ENCODE measurements around the gene VWDE. TPM values are rescaled to one million over a fixed set of nuclear protein-coding genes. Genes with fewer than 3 reads are reported as not detected.

VWDE gene
- total RNA-seq, 1 experiment from 2014 or later = 3.1 TPM

DNA sequence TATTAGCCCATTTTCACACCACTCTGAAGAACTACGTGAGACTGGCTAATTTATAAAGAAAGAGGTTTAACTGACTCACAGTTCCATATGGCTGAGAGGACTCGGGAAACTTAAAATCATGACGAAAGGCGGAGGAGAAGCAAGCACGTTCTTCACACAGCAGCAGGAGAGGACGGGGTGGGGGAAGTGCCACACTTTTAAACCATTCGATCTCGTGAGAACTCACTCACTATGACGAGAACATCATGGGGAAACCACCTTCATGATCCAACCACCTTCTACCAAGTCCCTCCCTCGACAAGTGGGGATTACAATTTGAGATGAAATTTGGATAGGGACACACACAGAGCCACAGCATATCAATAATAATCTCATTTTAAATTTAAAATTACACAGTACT is 80.2 kb downstream of the VWDE start:
- Mint-ChIP-seq H3K36me3 (ENCODE audit: insufficient read depth, unreplicated experiment) (no peaks in the 10 kb centered on the region), H3K27ac (ENCODE audit: low read depth, unreplicated experiment) (no peak overlapping the region), H3K27me3 (ENCODE audit: insufficient read depth, unreplicated experiment) (no peaks in the 10 kb centered on the region), H3K4me3 (ENCODE audit: unreplicated experiment) (no peak overlapping the region), H3K9me3 (ENCODE audit: unreplicated experiment) (no peaks in the 10 kb centered on the region), H3K4me1 (ENCODE audit: insufficient read depth, unreplicated experiment) (no peaks in the 10 kb centered on the region)
- intact Hi-C loops (cut with micrococcal nuclease) = loop anchor here (2.0 to 10.0 kb wide), 3 partner anchors 113 to 951 kb away; partner anchors contain the start of gene TMEM106B
- DNase-seq (ENCODE audit: unreplicated experiment) = no peak
- CTCF ChIA-PET = interaction anchor here (0.5 to 2.5 kb wide), 13 partner anchors 14 to 1543 kb away, joined by 3 to 12 read pairs (median 3); partner anchors contain the start of gene TMEM106B
- POLR2A ChIA-PET = interaction anchor here (1.4 kb wide), 1 partner anchor 113 kb away, joined by 4 read pairs; the partner anchor contains the start of gene TMEM106B
- TF ChIP-seq, protein P1, sequence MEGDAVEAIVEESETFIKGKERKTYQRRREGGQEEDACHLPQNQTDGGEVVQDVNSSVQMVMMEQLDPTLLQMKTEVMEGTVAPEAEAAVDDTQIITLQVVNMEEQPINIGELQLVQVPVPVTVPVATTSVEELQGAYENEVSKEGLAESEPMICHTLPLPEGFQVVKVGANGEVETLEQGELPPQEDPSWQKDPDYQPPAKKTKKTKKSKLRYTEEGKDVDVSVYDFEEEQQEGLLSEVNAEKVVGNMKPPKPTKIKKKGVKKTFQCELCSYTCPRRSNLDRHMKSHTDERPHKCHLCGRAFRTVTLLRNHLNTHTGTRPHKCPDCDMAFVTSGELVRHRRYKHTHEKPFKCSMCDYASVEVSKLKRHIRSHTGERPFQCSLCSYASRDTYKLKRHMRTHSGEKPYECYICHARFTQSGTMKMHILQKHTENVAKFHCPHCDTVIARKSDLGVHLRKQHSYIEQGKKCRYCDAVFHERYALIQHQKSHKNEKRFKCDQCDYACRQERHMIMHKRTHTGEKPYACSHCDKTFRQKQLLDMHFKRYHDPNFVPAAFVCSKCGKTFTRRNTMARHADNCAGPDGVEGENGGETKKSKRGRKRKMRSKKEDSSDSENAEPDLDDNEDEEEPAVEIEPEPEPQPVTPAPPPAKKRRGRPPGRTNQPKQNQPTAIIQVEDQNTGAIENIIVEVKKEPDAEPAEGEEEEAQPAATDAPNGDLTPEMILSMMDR (IDR thresholded peaks at IDR 0.05; ENCODE audit: unreplicated experiment) = no peak
- no TSS peak for BruUV-seq (replicated peaks)

GRCh38 chr7:12322903-12323300 is 80.8 kb downstream of the VWDE start:
- POLR2A ChIA-PET = interaction anchor here (0.6 to 1.4 kb wide), 2 partner anchors 13 to 112 kb away, joined by 3 to 4 read pairs; partner anchors contain the start of gene TMEM106B
- no peaks in the 10 kb centered on the region for H3K4me1 Mint-ChIP-seq (ENCODE audit: insufficient read depth, unreplicated experiment)
- H3K4me3 Mint-ChIP-seq (ENCODE audit: unreplicated experiment) = no peak overlapping the region
- no peaks in the 10 kb centered on the region for H3K36me3 Mint-ChIP-seq (ENCODE audit: insufficient read depth, unreplicated experiment)
- H3K27ac Mint-ChIP-seq (ENCODE audit: low read depth, unreplicated experiment) = no peak overlapping the region
- CTCF ChIA-PET = interaction anchor here (0.5 to 2.5 kb wide), 17 partner anchors 15 to 1542 kb away, joined by 3 to 12 read pairs (median 3); partner anchors contain the start of gene TMEM106B
- peak; percentile 11 for DNase-seq (ENCODE audit: unreplicated experiment)
- H3K27me3 Mint-ChIP-seq (ENCODE audit: insufficient read depth, unreplicated experiment) = no peaks in the 10 kb centered on the region
- TF ChIP-seq, protein P1 (IDR thresholded peaks at IDR 0.05; ENCODE audit: unreplicated experiment) = no peak
- BruUV-seq (replicated peaks) = no TSS peak
- H3K9me3 Mint-ChIP-seq (ENCODE audit: unreplicated experiment) = no peaks in the 10 kb centered on the region
- intact Hi-C loops (cut with micrococcal nuclease) = loop anchor here (1.0 to 10.0 kb wide), 6 partner anchors 112 to 951 kb away; partner anchors contain the start of gene TMEM106B

DNA sequence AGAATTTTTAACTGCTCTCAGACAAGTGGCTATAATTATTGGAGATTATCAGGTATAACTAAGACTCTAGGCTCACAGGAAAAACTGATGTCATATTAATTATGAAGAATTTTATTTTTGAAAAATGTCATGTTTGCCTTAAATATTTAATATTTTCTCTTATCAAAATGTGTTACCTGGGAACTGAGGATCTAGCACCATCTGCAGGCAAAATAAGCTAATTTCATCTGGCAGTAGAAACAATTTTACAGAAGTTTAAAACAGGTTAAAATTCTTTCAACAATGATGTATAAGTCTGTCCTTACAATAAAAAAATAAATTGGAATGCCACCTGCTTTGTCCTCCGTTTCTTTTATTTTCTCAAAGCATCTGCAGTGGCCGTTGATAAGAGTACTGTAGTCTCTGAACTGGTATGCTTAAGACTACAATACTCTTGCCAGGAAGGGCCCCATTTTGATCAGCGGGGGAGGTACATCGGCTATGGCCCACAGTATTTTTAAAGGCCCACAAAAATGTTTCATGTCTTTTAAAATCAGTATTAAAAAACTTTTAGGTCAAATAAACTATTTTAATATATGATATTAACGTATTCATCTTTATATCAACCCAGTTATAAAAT is 81.3 kb downstream of the VWDE start:
- Mint-ChIP-seq H3K27me3 (ENCODE audit: insufficient read depth, unreplicated experiment) (no peaks in the 10 kb centered on the region), H3K9me3 (ENCODE audit: unreplicated experiment) (no peaks in the 10 kb centered on the region), H3K36me3 (ENCODE audit: insufficient read depth, unreplicated experiment) (no peaks in the 10 kb centered on the region), H3K4me1 (ENCODE audit: insufficient read depth, unreplicated experiment) (no peaks in the 10 kb centered on the region), H3K4me3 (ENCODE audit: unreplicated experiment) (no peak overlapping the region), H3K27ac (ENCODE audit: low read depth, unreplicated experiment) (no peak overlapping the region)
- BruUV-seq (replicated peaks) = no TSS peak
- DNase-seq (ENCODE audit: unreplicated experiment) = peak; percentile 38
- POLR2A ChIA-PET = interaction anchor here (0.6 to 1.4 kb wide), 2 partner anchors 12 to 112 kb away, joined by 3 to 4 read pairs; partner anchors contain the start of gene TMEM106B
- CTCF ChIA-PET = interaction anchor here (0.5 to 2.5 kb wide), 15 partner anchors 15 to 1542 kb away, joined by 3 to 12 read pairs (median 3); partner anchors contain the start of gene TMEM106B
- TF ChIP-seq, protein P1 (IDR thresholded peaks at IDR 0.05; ENCODE audit: unreplicated experiment) = peak; percentile 66
- intact Hi-C loops (cut with micrococcal nuclease) = loop anchor here (1.0 to 10.0 kb wide), 6 partner anchors 112 to 950 kb away; partner anchors contain the start of gene TMEM106B

DNA sequence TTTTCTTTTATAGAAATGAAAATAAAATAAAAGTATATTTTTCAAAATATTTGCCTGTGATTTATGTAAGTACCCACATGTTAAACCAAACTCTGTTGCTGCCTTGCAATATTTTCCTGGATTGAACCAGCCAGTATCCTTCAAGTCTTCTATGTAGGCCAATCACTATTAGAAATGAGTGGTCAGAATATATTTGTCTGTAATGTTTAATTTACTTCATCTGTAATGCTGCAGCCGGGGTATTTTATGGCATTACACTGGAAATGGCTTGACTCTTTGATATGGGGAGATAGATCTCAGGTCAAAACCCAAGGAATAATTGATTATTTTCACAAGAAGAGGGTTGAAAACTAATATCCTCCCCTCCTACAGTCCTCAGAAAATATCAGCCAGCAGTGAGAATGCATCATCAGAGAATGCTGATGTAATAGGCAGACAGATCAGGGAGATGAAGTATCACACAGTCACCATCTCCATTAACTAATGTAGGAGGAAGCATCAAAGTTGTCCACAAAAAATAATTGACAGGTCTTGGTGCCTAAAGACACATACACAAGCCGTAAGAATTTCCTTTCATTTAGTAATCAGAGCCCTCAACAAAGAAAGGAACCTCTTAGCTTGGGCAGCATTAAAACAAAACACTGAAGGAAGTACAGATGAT is 82.5 kb downstream of the VWDE start:
- TSS peak; percentile 76 for BruUV-seq (replicated peaks)
- POLR2A ChIA-PET = no interaction called here
- H3K4me3 Mint-ChIP-seq (ENCODE audit: unreplicated experiment) = no peak overlapping the region
- no peaks in the 10 kb centered on the region for H3K9me3 Mint-ChIP-seq (ENCODE audit: unreplicated experiment)
- H3K4me1 Mint-ChIP-seq (ENCODE audit: insufficient read depth, unreplicated experiment) = no peaks in the 10 kb centered on the region
- no peak overlapping the region for H3K27ac Mint-ChIP-seq (ENCODE audit: low read depth, unreplicated experiment)
- TF ChIP-seq, protein P1 (IDR thresholded peaks at IDR 0.05; ENCODE audit: unreplicated experiment) = no peak
- no peak for DNase-seq (ENCODE audit: unreplicated experiment)
- intact Hi-C loops (cut with micrococcal nuclease) = loop anchor here (5.0 to 10.0 kb wide), 2 partner anchors 766 to 949 kb away; no protein-coding TSS in a partner anchor
- no peaks in the 10 kb centered on the region for H3K36me3 Mint-ChIP-seq (ENCODE audit: insufficient read depth, unreplicated experiment)
- CTCF ChIA-PET = interaction anchor here (0.6 to 2.5 kb wide), 8 partner anchors 30 to 487 kb away, joined by 3 to 12 read pairs (median 4); no protein-coding TSS in a partner anchor
- no peaks in the 10 kb centered on the region for H3K27me3 Mint-ChIP-seq (ENCODE audit: insufficient read depth, unreplicated experiment)

All from MCF 10A (cell line).